GM12875 (cell line): ENCODE results near the gene FAAP100.

Experiments used
- H3K4me3 ChIP-seq: one replicate; pipeline ENCODE4 v1.5.1; 2011; ENCODE audit warnings: low read depth, low read length, control low read depth
- CTCF ChIP-seq: IDR thresholded peaks from 2 replicates; pipeline ENCODE4 v1.5.1; 2011; ENCODE audit warnings: low read depth, mild to moderate bottlenecking, control low read depth, inconsistent platforms, low read length, moderate library complexity, borderline replicate concordance; ENCODE audit not compliant: insufficient read depth

The FAAP100 gene

GRCh38 chr17:81536299-81537290 is 15.6 kb downstream of the FAAP100 start:
- H3K4me3 ChIP-seq = no peak overlapping the region
- TF ChIP-seq CTCF = no peak

- no peak for TF ChIP-seq CTCF
- H3K4me3 ChIP-seq = no peak overlapping the region
Observed at GRCh38 chr17:81535480-81536298, 16.5 kb downstream of the FAAP100 start.

GRCh38 chr17:81535007-81535328 is 17.2 kb downstream of the FAAP100 start:
- H3K4me3 ChIP-seq = no peak overlapping the region
- no peak for TF ChIP-seq CTCF

GRCh38 chr17:81534157-81535006 is 17.8 kb downstream of the FAAP100 start:
- no peak for TF ChIP-seq CTCF
- no peak overlapping the region for H3K4me3 ChIP-seq

GRCh38 chr17:81533339-81534141 is 18.6 kb downstream of the FAAP100 start:
- TF ChIP-seq CTCF = no peak
- H3K4me3 ChIP-seq = no peak overlapping the region
